Glomerular endothelial cell (primary cell): ENCODE results near the gene VIL1. TPM values are rescaled to one million over a fixed set of nuclear protein-coding genes. Genes with fewer than 3 reads are reported as not detected.

Experiments
- DNase-seq: peaks from one replicate; pipeline ENCODE4 v3.0.0-alpha.2; 2011; ENCODE audit warnings: low read depth, low spot score; ENCODE audit errors: extremely low read depth
- total RNA-seq: library from RNA; depleted of rRNA; stranded (reverse); fragments of >200 nt; gene quantifications from 2 replicates; pipeline ENCODE4 v1.2.3, GENCODE V29; 2015

Gene VIL1
- total RNA-seq: not detected in 2 replicates

GRCh38 chr2:218418717-218419458 is at the start of gene VIL1:
VIL1 (plus strand) TSS chr2:218419123; CDS start chr2:218423779, 4,656 bp downstream.
- no peak for DNase-seq

GRCh38 chr2:218369330-218369729 is 49.6 kb upstream of the VIL1 start:
- no peak for DNase-seq

- DNase-seq: no peak
Observed at GRCh38 chr2:218370410-218371063, 48.4 kb upstream of the VIL1 start.

- no peak for DNase-seq
Observed at GRCh38 chr2:218371983-218372350, 47.0 kb upstream of the VIL1 start.

- no peak for DNase-seq
Observed at GRCh38 chr2:218374795-218375194, 44.1 kb upstream of the VIL1 start.

- no peak for DNase-seq
Observed at GRCh38 chr2:218375212-218375611, 43.7 kb upstream of the VIL1 start.

GRCh38 chr2:218378053-218378452 is 40.9 kb upstream of the VIL1 start:
- no peak for DNase-seq

- no peak for DNase-seq
Observed at GRCh38 chr2:218381916-218382366, 37.0 kb upstream of the VIL1 start, which contains the start of gene SLC11A1. SLC11A1 (plus strand) TSS chr2:218382273; CDS start chr2:218382369, 96 bp downstream.

GRCh38 chr2:218382785-218383184 is 36.1 kb upstream of the VIL1 start:
- no peak for DNase-seq

- DNase-seq: no peak
Observed at GRCh38 chr2:218383892-218384519, 34.9 kb upstream of the VIL1 start.

GRCh38 chr2:218384975-218385374 is 33.9 kb upstream of the VIL1 start:
- no peak for DNase-seq

- DNase-seq: no peak
Observed at GRCh38 chr2:218386505-218387368, 32.2 kb upstream of the VIL1 start.

- no peak for DNase-seq
Observed at GRCh38 chr2:218387369-218388194, 31.3 kb upstream of the VIL1 start.

- DNase-seq: no peak
Observed at GRCh38 chr2:218389333-218390150, 29.4 kb upstream of the VIL1 start.

GRCh38 chr2:218391202-218391601 is 27.7 kb upstream of the VIL1 start:
- DNase-seq: no peak

GRCh38 chr2:218392459-218392858 is 26.5 kb upstream of the VIL1 start:
- no peak for DNase-seq

- DNase-seq: no peak
Observed at GRCh38 chr2:218392891-218393462, 25.9 kb upstream of the VIL1 start.

GRCh38 chr2:218393750-218394290 is 25.1 kb upstream of the VIL1 start:
- DNase-seq: no peak
